GM19043 (cell line): Measurements from ENCODE around the gene VWA8.
"Not testable (repeated sequence)": the region's sequence is repeated elsewhere in the genome, so short reads cannot be mapped to it uniquely, and the experiment has no call there.

ENCODE experiments used
- ATAC-seq: cut with Tn5 transposase; IDR thresholded peaks from one replicate; pipeline ENCODE4 v1.9.1; 2021; ENCODE audit warnings: low read depth; ENCODE audit not compliant: unreplicated experiment

VWA8 gene

DNA sequence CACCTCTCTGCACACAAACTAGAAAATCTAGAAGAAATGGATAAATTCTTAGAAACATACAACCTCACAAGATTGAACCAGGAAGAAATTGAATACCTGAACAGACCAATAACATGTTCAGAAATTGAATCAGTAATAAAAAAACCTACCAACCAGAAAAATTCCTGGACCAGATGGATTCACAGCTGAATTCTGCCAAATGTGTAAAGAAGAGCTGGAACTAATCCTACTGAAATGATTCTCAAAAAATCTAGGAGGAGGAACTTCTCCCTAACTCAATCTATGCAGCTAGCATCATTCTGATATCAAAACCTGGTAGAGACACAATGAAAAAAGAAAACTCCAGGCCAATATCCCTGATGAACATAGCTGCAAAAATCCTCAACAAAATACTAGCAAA lies 336.9 kb downstream of the VWA8 start:
- ATAC-seq: no peak

DNA sequence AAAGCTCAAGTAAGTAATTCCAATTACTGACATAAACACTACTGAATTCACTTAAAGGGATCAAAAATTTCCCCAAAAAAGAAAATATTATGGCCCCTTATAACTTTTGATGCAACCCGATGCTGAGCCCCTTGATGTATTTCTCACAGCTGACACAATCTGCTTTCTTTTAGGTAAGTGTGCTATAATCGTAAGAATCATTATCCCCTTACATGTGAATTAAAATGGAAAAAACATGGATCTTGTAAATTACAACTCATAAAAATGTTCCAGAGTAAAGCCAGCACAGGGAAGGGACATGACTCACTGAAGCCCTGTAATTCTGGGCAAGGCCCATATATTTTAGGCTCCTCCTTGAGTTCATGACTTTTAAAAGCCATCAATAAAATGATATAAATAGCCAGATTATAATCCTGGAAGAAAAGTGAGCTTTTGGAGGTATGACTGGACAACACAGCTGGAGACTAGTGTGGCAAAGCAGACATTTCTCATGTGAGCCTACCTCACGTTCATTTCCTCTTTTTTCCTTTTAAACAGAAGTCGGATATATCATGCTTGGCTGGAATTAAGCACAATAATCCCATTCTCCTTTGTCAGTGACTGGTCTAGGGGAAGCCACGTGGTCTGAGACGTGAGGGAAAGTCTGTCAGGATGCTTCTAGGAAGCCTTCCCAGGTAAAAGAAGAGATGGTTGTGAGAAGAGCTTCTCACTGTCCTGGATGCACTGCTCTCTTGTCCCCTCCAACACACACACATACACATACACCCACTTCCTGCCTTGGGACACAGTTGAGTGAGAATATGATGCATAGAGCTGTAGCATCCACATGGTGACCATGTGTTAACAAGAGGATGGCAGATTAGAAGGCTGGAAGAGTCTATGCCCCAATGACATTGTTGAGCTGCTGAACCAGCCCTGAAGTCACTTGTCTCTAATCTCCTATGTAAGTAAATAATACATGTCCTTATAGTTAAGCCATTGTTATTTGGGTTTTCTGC lies 338.2 kb downstream of the VWA8 start:
- no peak for ATAC-seq

DNA sequence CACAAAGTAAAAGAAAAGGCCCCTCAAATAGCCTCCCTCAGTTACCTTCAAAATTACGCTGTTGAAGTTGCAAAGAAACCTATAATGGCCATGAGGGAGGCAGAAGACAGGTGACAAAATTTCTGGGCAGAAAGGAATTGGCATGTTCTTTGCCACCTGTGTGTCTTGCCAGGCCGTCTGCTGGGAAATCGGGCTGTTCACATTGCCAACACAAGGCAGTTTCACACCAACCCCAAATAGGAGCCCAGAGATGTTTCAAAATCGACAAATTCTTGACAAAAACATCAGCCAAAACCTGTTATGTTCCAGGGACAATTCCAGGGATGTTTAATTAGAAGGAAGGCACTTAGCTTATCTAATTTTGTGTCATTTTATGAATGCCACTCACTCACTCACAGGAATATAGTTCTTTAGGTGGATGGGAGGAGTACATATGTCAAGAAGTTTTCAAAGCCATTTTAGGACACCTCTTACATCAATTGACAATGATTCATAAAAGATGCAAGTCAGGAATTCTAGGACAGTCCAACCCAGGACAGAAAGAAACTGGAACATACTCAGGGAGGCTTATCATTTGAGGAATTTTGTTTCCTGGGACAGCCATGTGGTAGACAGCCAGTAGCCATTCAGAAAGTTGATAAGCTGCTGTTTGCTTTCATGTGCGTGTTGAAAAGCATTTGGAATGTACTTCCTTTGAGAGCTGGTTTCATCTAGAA lies 339.0 kb downstream of the VWA8 start:
- no peak for ATAC-seq

GRCh38 chr13:41617633-41618032 lies 343.3 kb downstream of the VWA8 start:
- not testable (repeated sequence) for ATAC-seq

DNA sequence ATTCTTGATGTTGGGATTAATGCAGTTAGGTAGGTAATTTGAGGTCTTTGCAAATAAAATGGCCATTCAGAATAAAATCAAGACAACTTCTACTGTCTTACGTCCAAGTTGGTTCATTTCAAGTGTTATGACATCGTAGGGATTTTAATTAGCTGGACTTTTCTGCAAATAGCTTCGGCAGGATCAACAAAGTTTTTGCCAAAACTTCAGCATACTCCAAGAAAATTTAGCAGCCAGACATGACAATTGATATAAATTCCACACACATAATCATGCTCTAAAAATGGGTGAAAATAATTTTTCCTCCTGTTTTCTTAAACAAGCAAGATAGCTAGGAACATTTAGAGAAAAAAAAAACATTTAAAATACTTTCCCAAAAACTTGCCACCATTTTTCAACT lies 344.8 kb downstream of the VWA8 start:
- no peak for ATAC-seq

DNA sequence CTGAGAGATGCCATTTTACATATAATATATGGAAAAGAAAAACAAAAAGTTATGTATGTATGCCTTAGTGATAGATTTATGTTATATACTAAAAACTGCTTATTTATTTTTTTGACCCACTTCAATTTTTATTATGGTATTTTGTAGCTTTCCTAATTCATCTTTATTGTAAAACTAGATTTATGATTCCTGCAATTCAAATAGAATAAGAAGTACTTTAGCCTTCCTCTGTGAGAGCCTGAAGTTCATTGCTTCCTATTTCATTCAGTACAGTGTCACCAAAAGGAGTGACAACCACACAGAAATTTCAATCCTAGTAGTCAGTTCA lies 345.4 kb downstream of the VWA8 start:
- no peak for ATAC-seq

DNA sequence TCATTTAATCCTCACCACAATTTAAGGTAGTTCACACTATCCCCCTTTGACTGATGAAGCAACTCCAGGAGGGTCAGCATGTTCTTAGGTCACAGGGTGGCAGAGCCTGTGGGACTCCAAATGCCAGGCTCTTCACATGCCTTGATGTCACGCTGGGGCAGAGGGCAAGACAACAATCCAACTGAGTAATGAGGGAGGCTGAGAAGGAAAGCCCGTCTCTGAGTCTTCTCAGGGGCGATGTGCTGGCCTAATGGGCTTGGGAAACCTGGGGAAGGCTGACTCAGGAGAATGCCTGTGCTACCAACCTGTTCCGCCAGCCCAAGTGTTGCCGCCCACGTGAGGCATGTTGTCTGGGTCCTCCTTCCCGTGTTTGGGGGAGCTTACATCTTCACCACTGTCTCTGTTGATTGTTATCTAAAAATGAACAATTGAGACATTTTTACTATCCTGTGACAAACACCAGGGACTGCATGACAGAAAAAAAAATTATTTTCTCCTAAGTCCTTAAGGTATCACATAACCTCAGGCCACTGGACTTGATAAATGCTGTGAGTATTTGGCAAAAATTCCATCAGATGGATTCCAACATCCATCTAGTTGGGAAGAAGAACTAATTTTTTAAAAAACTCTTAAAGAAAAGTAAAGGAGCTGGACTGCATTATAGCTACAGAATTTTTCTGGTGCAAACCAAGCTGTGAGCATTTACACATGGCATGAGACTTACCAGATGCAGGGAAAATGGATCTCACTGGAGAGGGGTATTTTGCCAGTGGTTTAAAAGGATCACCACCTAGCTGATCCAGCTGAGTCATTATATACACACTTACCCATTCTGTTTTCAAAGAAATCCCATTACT lies 346.0 kb downstream of the VWA8 start:
- ATAC-seq: no peak

GRCh38 chr13:41613984-41614661 lies 346.8 kb downstream of the VWA8 start:
- ATAC-seq: no peak

DNA sequence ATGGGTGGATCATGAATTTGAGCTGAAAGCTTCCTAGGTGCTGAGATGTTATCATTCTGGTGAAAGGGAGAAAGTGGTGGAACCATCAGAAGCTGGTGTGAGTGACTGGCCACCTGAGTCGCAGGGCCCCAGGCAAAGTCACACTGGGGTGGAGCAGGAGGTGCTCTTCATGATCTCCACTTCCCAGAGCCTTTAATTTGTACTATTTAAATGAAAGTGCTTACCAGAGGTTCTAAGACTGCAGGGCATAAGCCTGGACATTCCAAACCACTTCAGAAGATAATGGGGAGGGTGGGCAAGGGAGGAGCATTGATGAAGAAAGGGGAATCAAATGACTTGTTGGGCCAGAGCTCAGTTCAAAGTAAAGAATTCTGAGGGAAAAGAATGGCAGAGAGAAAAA lies 347.4 kb downstream of the VWA8 start:
- ATAC-seq: no peak

GRCh38 chr13:41611385-41611784 lies 349.5 kb downstream of the VWA8 start:
- no peak for ATAC-seq

- no peak for ATAC-seq
Observed at GRCh38 chr13:41610404-41610803, 350.5 kb downstream of the VWA8 start.

DNA sequence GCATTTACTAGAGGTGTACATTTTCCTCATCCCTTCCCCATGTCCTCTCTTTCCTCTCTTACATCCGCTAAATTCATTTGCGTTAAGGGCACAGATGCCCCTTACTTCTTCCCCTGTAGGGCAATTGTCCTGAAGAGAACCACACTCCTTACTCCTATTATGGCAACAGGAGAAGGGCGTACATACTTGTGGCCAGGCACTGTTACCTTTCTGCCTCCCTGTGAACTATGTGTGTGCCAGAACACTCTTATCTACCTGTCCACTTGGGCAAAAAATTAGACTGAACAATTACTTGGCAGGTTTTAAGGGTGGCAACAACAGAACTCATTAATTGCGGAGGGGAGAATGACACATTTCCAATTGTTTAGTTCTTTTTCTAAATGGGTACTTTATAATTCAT lies 351.1 kb downstream of the VWA8 start:
- no peak for ATAC-seq

- ATAC-seq: no peak
Observed at GRCh38 chr13:41608839-41609177, 352.1 kb downstream of the VWA8 start.

- no peak for ATAC-seq
Observed at GRCh38 chr13:41608111-41608838, 352.6 kb downstream of the VWA8 start.

DNA sequence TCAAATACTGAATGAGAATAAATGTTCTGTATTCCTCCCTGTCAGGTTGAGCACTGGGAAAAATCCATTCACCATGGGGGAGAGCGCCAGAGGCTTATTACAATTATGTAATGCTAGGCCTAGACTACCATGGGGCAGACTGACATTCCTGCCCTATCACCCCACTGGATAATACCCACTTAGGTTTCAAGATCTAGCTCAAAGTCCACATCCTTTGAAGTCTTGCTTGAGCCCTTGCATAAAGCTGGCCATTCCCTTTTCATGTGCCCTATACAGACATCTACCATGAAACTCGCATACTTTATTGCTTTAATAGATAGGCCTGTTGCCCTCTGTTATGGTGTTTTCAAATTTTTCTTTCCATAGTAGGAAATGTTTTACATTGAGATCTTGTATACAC lies 354.3 kb downstream of the VWA8 start:
- no peak for ATAC-seq

- ATAC-seq: no peak
Observed at GRCh38 chr13:41605319-41606285, 355.3 kb downstream of the VWA8 start.

DNA sequence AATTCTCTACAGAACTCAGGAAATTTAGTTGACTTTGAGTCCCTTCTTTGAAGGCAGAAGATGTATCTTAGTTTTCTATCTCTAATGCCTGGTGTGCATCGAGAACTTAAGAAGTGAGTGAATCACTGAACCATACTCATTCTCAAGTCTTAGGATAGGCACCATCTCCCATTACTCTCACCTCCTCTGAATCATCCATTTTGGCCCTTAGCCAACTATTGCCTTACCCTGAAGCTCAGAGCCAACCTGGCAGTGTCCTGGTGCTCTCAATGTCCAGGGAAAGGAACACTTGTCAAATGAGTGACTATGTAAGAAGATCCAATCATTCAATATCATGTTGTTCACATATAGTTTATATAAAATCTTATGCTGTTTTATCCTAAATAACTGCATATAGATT lies 357.0 kb downstream of the VWA8 start:
- ATAC-seq: no peak

DNA sequence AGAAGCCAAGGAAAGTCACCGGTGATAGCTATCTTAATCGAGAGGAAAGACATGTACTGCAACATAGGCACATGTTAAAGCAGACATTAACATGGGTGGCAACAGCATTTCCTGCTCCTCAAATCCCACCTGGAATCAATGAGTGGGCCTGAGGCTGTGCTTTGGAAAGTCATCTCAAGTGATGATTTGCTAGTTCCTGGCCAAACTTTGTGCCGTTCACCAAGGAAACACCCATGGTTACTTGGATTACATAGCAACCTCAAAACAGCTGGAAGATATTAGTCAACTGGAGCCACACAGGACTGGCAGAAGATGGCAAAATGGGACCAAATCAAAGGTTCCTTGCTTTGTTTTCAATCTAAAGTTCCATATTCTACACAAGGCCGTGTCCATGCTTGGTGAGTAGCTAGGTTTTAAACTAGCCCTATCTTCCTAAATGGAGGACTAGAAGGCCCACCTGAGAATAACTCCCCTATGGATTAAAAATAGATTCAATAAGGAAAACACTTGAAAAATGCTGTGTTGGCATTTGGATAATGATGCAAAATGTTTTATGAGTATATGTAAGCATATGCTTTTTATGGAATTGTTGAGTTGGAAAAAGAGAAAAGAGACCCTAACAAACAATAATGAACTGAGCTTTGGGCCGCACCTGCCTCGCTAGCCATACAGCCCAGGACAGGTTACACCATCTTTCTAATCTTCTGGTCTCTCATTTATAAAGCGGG lies 359.0 kb downstream of the VWA8 start:
- ATAC-seq: no peak
